Adipocyte (in vitro differentiated cells): Measurements from ENCODE around the gene UBL7.
A peak's percentile ranks its signal among the peaks of the same experiment; 100 is the strongest.

Experiments used
- DNase-seq: peaks from one replicate; pipeline ENCODE4 v3.0.0-alpha.2; 2015; ENCODE audit warnings: low read depth
- H3K27me3 ChIP-seq: replicated peaks from 2 replicates; pipeline ENCODE4 v1.7.0; 2013; ENCODE audit warnings: mild to moderate bottlenecking, low read length, moderate library complexity; ENCODE audit not compliant: control insufficient read depth, insufficient read depth
- H3K36me3 ChIP-seq: 2 replicates; pipeline ENCODE4 v1.7.0; 2013; ENCODE audit warnings: low read length, mild to moderate bottlenecking, moderate library complexity; ENCODE audit not compliant: control insufficient read depth, insufficient read depth, severe bottlenecking
- H3K4me1 ChIP-seq: 2 replicates; pipeline ENCODE4 v1.7.0; 2013; ENCODE audit warnings: mild to moderate bottlenecking, low read length, moderate library complexity; ENCODE audit not compliant: control insufficient read depth, insufficient read depth
- H3K4me3 ChIP-seq: 2 replicates; pipeline ENCODE4 v1.7.0; 2013; ENCODE audit warnings: mild to moderate bottlenecking, low read length, moderate library complexity
- H3K9ac ChIP-seq: 2 replicates; pipeline ENCODE4 v1.7.0; 2013; ENCODE audit warnings: mild to moderate bottlenecking, low read length, moderate library complexity
- H3K9me3 ChIP-seq: 2 replicates; pipeline ENCODE4 v1.7.0; 2013; ENCODE audit warnings: mild to moderate bottlenecking, low read length, moderate library complexity; ENCODE audit not compliant: control insufficient read depth

The UBL7 gene

DNA sequence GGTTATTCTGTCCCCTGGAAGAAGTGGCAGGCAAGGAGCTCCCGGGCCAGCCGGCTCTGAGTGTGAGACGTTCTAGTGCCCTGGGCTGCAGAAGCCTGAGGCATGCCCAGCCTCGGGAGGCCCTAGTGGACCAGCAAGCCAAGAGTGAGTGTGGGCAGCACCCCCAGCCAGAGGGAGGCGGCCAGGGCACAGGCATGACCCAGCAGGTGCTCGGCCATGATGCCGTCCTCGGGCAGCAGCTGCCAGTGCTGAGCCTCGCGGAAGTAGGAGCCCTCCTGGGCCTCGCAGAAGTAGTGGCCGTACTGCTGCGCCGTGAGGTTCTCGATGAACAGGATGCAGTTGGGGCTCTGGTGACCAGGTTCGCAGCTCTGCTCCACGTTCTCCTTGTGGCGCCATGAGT, 50.5 kb downstream of the UBL7 start:
- no peak for DNase-seq
- Histone ChIP-seq H3K4me1 (peaks cover 29% of the 10 kb centered on the region), H3K4me3 (no peak overlapping the region), H3K36me3 (peaks cover 42% of the 10 kb centered on the region), H3K9ac (no peak overlapping the region), H3K27me3 (no peaks in the 10 kb centered on the region), H3K9me3 (no peaks in the 10 kb centered on the region)

DNA sequence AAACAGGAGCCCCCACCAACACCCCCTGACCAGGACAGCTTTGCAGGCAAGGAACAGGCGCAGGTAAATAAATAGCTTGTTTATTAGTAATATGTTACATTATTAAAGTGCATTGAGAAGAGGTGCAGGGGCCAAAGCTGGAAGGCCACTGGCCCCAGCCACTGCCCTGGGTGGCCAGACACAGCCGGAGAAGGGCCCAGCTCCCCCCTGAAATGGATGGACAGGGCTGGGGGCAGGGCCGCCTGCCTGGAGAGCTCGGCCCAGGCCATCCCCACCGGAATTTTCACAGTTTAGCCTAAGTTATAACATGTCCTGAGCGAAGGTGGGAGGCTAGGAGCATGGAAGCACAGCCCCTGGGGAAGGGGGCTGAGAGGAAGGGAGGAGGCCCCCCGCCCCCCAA, 51.7 kb downstream of the UBL7 start:
- no peak overlapping the region for H3K9ac ChIP-seq
- H3K9me3 ChIP-seq: no peaks in the 10 kb centered on the region
- no peak overlapping the region for H3K4me3 ChIP-seq
- DNase-seq: no peak
- H3K4me1 ChIP-seq: peaks cover 33% of the 10 kb centered on the region
- H3K36me3 ChIP-seq: peaks cover 30% of the 10 kb centered on the region
- H3K27me3 ChIP-seq: no peaks in the 10 kb centered on the region

DNA sequence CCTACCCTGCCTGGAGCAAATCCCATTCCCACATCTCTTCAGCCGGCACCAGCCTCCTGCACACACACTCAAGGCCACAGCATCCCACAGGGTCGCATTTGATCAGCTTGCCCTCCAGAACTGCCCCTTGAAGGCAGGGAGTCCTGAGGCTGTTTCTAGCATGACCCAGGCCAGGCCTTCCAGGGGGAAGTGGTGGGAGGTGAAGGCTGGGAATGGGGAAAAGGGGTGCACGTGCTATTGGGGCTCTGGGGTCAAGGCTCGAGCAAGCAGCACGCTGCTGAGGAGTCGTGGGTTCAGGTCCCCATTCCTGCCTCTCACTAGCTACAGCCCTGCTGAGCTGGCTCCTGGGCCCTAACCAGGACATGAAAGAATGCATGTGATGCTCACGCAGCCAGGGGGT, 52.1 kb downstream of the UBL7 start:
- Histone ChIP-seq H3K27me3 (no peaks in the 10 kb centered on the region), H3K4me3 (no peak overlapping the region), H3K9ac (peak overlapping the region; percentile 74), H3K9me3 (no peaks in the 10 kb centered on the region), H3K36me3 (peaks cover 25% of the 10 kb centered on the region), H3K4me1 (peaks cover 37% of the 10 kb centered on the region)
- DNase-seq: no peak

DNA sequence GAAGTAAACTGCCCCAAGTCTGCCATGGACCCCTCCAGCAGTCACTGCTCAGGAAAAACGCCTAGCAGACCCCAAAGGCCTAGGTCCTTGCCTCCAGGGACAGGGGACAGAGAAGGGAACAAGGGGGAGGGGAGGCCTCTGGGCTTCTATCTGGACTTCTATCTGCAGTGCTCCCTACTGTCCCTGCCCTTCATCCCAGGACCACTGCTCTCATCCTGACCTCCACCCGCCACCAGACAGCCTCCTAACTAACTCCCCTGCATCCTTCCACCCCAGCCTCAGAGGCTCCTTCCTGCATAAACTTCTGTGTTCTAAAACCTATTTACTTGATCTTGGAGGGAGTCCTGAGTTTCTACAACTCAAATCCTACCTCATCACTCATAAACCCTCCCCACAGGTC, 52.6 kb downstream of the UBL7 start:
- H3K36me3 ChIP-seq: peaks cover 21% of the 10 kb centered on the region
- H3K27me3 ChIP-seq: no peaks in the 10 kb centered on the region
- H3K4me1 ChIP-seq: peaks cover 42% of the 10 kb centered on the region
- no peak for DNase-seq
- H3K9ac ChIP-seq: peak overlapping the region; percentile 74
- no peaks in the 10 kb centered on the region for H3K9me3 ChIP-seq
- no peak overlapping the region for H3K4me3 ChIP-seq

DNA sequence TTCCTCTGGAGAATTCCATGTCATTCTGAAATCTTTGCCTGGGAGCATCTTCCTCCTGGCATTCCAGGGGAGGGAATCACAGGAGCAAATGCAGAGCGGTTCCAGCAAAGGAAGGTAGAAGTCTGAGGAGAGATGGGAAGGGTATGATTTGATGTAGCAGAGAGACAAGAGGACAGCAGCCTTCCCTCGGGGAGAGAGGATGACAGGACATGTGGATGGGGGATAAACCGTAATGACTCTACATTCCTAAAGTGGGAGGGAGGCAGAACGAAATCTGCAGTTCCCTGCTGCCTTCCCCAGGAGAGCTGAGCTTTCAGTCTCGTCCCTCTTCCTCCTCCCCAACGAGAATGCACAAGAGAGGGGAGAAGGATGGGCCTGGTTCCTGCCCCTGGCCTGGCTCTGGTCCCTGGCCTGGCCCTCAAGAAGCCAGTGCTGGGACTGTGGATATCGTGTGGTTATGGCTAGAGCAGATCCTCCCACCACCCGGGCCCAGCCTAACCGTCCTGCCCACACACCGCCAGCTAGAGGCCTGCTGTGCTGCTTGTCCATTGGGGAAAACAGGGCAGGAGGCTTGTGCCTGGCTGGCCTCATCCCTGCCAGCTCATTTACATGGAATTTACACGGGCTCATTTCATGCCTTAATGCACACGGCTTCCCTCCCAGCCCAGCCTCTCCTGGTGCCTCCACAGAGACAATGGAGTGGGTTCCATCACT, 53.8 kb downstream of the UBL7 start:
- peak; percentile 85 for DNase-seq
- Histone ChIP-seq H3K27me3 (no peaks in the 10 kb centered on the region), H3K36me3 (peaks cover 15% of the 10 kb centered on the region), H3K4me3 (no peak overlapping the region), H3K9me3 (no peaks in the 10 kb centered on the region), H3K9ac (peak overlapping the region; percentile 74), H3K4me1 (peaks cover 44% of the 10 kb centered on the region)

DNA sequence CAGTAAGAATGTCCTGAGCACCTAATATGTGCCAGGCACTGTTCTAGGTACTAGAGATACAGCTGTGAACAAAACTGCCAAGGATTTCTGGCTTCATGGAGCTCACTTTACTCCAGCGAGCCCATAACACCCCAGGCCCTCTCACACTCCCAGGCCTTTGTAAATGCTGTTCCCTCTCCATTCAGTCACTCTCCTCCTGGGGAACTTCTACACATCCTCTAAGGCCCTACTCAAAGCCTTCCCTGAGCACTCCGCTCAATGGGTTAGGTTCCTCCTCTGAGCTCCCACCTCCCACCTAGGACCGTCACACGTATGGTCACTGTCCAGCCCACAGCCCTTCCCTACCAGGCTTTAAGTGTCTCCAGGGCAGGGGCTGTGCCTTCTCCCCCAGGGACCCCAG, 54.4 kb downstream of the UBL7 start:
- H3K27me3 ChIP-seq: no peaks in the 10 kb centered on the region
- no peaks in the 10 kb centered on the region for H3K9me3 ChIP-seq
- peaks cover 9% of the 10 kb centered on the region for H3K36me3 ChIP-seq
- peaks cover 44% of the 10 kb centered on the region for H3K4me1 ChIP-seq
- no peak overlapping the region for H3K4me3 ChIP-seq
- H3K9ac ChIP-seq: peak overlapping the region; percentile 74
- DNase-seq: no peak

DNA sequence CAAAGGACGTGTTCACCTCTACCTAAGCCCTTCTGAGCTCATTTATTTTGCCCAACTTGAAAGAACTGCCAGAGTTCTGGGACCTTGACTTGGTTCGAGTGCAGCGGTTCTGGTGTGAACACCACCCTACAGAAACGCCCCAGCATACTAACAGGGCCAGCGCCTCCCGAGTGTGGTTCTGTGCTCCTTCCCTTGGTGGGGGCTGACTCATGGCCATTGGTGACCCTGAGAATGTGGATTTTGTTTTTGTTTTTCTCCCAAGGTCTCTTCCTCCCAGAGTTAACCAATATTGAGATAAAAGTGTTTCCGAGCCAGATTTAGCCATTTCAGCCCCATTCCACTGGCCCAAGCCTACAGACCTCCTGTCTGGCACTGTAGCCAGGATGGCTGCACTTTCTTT, 55.1 kb downstream of the UBL7 start:
- DNase-seq: no peak
- Histone ChIP-seq H3K27me3 (no peaks in the 10 kb centered on the region), H3K36me3 (peaks cover 9% of the 10 kb centered on the region), H3K4me1 (peaks cover 49% of the 10 kb centered on the region), H3K9ac (peak overlapping the region; percentile 74), H3K4me3 (no peak overlapping the region), H3K9me3 (no peaks in the 10 kb centered on the region)

DNA sequence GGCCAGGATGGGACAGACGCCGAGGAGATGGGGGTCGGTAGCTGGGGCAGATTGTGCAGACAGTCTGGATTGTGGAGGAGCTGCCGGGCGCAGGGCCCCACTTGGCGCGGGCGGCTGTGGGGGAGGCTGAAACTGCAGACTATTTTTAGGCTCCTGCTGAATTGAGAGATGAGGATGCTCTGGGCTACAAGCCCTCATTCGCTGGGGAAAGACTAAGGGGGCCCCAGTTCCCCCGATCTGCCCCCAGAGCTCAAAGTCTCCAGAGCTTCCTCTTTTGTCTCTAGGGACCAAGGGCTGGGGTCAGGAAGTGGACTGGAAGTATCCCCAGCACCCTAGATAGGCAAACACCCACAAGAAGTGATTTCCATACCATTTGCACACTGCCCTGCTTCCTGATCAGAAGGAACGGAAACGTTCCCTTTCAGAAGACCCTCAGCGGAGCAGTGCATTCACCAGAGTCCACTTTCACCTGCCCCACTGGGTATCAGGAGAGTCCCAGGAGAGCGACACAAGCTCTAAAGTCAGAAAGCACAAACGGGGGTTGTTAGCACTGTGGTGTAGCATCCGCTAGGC, 56.9 kb downstream of the UBL7 start:
- Histone ChIP-seq H3K9me3 (no peaks in the 10 kb centered on the region), H3K4me3 (no peak overlapping the region), H3K27me3 (no peaks in the 10 kb centered on the region), H3K36me3 (no peaks in the 10 kb centered on the region), H3K9ac (peak overlapping the region; percentile 42), H3K4me1 (peaks cover 63% of the 10 kb centered on the region)
- no peak for DNase-seq

DNA sequence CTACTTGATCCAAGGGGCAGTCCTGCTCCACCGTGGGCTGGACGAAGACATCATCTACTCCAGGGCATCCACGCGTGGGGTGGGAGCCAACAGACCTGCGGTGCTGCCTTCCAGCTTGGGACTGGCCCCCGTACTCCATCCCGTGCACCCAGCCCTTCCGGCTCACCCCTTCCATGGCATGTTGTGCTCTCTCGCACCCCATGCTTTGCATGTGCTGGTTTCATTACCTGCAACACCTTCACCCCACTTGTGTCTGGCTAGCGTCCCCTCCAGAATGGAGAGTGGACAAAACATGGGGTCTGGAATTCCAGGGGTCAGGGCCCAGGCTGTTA, 57.4 kb downstream of the UBL7 start:
- Histone ChIP-seq H3K27me3 (no peaks in the 10 kb centered on the region), H3K4me3 (no peak overlapping the region), H3K36me3 (no peaks in the 10 kb centered on the region), H3K9me3 (no peaks in the 10 kb centered on the region), H3K4me1 (peaks cover 63% of the 10 kb centered on the region), H3K9ac (peak overlapping the region; percentile 42)
- no peak for DNase-seq

DNA sequence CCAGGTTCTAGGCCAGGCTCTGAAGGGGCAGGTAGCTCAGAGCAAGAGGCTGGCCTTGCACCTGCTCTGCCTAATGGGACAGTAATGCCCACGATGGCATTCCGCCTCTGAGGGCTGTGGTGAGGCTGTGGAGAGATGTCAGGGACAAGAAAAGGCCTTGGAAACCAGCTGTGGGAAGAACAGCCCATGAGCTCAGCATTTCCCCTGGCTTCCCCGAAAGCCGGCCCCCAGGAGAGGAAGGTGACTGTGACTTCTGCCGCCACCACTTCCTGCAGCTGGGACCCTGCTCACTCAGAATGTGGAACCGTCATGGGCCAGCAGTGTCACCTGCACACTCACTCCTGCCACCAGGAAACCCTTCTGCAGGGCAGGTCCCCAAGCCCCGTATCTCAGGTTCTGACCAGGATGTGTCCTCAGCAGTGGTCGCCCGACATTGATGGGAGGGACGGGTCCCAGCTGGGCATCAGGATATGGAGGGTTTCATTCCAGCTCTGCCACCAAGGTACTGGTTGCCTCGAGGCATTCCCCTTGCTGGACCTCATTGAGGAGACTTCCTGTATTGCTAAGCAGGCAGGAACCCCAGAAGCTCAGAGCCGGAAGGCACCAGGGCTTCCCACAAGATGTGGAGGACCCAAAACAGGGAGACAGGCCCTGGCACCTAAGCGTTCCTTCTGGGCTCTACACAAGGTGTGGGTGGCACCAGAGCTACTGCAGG, 57.9 kb downstream of the UBL7 start:
- no peak for DNase-seq

DNA sequence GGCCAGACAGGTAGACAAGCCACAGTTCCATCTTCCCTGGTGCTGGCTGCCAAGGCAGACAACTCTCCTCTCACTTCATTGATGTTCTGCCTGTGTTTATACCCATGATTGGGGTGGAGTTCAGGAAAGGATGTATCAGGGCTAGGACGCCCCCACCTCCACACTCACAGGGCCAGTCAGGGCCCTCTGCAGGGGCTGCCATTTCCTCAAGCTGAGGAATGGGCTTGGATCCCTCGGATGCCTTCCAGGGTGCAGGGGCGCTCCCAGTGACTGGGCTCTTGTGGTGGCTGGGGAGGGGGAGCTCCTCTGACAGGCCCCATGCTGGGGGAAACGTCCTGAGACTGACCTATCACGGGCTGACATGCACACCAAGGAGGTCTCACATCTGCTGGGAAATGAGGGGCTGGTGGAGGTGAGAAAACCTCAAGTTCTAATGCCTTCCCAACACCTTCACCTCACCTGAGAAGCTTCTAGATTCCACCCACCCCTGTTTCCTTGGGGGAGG, 58.6 kb downstream of the UBL7 start:
- no peaks in the 10 kb centered on the region for H3K36me3 ChIP-seq
- H3K27me3 ChIP-seq: no peaks in the 10 kb centered on the region
- H3K9me3 ChIP-seq: no peaks in the 10 kb centered on the region
- H3K4me3 ChIP-seq: no peak overlapping the region
- H3K4me1 ChIP-seq: peaks cover 57% of the 10 kb centered on the region
- H3K9ac ChIP-seq: no peak overlapping the region
- DNase-seq: no peak

More for the DNA sequence above, 57.9 kb downstream of the UBL7 start:
- Histone ChIP-seq H3K4me1 (peaks cover 58% of the 10 kb centered on the region), H3K27me3 (no peaks in the 10 kb centered on the region), H3K36me3 (no peaks in the 10 kb centered on the region), H3K4me3 (no peak overlapping the region), H3K9me3 (no peaks in the 10 kb centered on the region), H3K9ac (peak overlapping the region; percentile 42)
